Hindlimb muscle (tissue), 1 donor: ENCODE measurements around the gene PIGU. TPM values are rescaled to one million over a fixed set of nuclear protein-coding genes. Genes with fewer than 3 reads are reported as not detected.
"Not testable (repeated sequence)": the region's sequence is repeated elsewhere in the genome, so short reads cannot be mapped to it uniquely, and the experiment has no call there.

ENCODE experiments used
- DNase-seq: peaks from one replicate; pipeline ENCODE4 v3.0.0-alpha.2; 2013
- polyA plus RNA-seq: library from polyadenylated mRNA; unstranded; fragments of 120-200 nt; gene quantifications from one replicate; pipeline ENCODE4 v1.2.1, GENCODE V29; 2013; ENCODE audit not compliant: insufficient read length

The PIGU gene
- polyA plus RNA-seq, 1 donor = 21.9 TPM

- not testable (repeated sequence) for DNase-seq
These were observed 15.1 kb downstream of the PIGU start for GRCh38 chr20:34661811-34662210.

DNA sequence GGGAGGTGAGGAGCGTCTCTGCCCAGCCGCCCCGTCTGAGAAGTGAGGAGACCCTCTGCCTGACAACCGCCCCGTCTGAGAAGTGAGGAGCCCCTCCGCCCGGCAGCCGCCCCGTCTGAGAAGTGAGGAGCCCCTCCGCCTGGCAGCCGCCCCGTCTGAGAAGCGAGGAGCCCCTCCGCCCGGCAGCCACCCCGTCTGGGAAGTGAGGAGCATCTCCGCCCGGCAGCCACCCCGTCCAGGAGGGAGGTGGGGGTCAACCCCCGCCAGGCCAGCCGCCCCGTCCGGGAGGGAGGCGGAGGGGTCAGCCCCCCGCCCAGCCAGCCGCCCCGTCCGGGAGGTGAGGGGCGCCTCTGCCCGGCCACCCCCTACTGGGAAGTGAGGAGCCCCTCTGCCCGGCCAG is 18.2 kb downstream of the PIGU start:
- not testable (repeated sequence) for DNase-seq

DNA sequence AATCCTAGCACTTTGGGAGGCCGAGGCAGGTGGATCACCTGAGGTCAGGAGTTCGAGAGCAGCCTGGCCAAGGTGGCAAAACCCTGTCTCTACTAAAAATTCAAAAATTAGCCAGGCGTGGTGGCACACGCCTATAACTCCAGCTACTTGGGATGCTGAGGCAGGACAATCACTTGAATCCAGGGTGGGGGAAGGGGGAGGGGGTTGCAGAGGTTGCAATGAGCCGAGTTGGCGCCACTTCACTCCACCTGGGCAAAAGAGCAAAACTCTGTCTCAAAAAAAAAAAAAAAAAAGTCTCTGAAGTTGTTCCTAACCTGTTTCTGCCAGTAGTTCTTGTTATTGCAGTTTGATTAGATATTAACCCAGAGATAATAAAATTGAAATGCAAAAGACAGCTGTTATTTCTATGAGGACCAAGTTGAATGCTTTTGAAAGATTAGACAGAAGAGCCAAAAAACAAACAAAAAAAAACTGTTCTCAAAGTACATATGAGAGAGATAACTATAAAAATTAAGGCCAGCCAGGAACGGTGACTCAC is 22.6 kb downstream of the PIGU start:
- DNase-seq = no peak

GRCh38 chr20:34651200-34651599 is 25.7 kb downstream of the PIGU start:
- no peak for DNase-seq

- no peak for DNase-seq
These were observed 29.2 kb downstream of the PIGU start for GRCh38 chr20:34647737-34648136.

DNA sequence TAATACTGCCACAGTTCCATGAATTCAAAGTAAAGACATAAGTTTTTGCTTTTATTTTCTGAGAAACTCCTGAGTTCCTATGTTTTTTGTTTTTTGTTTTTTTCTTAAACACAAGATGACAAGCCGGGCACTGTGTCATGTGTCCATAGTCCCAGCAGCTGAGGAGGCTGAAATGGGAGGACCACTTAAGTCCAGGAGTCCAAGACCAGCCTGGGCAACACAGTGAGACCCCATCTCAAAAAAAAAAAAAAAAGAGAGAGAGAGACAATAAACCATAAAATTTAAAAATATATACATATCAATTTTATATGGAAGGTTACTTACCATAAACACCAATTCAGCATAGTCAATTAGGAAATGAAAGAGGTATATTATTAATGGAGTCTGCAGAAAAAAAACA is 31.9 kb downstream of the PIGU start:
- no peak for DNase-seq

- no peak for DNase-seq
These were observed 32.5 kb downstream of the PIGU start for GRCh38 chr20:34644345-34644744.

DNA sequence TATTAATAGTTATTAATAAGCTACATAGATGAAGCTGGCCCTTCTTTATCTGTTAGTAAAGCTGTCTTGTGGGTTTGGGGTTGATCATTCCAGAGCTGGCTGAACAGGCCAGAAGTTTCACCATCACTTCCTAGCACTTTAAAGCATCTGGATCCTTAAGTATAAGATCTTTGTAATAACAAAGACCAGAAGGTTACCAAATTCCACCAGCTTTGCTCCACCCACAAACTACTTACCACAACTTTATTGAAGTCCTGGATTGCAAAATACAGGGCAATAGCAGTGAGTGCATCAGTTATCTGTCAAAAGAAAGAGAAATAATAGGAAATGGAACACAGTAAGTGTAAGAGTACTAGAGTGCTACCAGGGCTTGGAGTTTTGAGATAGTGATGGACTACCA is 33.0 kb downstream of the PIGU start:
- no peak for DNase-seq

GRCh38 chr20:34642009-34642408 is 34.9 kb downstream of the PIGU start:
- DNase-seq = no peak

DNA sequence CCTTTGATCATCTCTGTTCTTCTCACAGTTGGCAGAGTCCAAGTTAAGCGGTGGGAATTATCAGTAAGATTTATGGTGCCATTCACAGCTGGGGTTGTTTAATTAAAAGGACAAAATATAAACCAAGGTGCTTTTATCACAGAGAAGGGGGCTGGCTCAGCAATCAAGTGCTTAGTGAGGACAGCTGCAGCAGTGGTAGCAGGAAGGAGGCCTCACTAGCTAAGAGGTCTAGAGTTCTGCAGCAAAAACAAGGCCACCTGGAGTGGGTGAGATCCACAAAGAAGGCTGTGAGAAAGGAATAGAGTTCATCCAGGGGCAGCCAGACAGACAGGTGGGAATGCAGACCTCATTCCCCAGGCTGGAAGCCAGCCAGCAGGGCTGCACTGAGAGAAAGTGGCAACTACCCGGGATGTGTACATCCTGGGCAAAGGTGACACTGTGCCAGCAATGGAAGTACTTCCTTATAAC is 37.1 kb downstream of the PIGU start:
- DNase-seq = no peak

DNA sequence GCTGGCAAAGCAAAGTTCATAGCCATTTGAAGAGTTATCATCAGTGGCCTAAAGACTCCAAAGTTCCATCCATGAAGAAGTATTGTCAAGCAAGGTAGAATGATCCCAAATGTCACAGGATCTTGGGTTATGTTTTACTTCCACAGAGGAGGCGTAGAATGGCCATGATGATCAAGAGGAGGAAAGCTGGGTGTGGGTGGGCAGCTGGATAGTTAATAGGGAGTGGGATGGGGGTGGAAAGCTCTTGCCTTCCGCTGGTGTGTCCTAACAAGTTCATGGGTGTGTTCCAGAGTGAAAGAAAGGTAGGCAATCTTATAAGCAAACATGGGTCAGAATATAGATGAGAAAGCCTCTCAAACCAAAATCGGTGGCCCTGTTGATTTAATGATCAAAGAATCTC is 38.4 kb downstream of the PIGU start:
- DNase-seq = no peak

GRCh38 chr20:34638039-34638292 is 38.9 kb downstream of the PIGU start:
- no peak for DNase-seq

DNA sequence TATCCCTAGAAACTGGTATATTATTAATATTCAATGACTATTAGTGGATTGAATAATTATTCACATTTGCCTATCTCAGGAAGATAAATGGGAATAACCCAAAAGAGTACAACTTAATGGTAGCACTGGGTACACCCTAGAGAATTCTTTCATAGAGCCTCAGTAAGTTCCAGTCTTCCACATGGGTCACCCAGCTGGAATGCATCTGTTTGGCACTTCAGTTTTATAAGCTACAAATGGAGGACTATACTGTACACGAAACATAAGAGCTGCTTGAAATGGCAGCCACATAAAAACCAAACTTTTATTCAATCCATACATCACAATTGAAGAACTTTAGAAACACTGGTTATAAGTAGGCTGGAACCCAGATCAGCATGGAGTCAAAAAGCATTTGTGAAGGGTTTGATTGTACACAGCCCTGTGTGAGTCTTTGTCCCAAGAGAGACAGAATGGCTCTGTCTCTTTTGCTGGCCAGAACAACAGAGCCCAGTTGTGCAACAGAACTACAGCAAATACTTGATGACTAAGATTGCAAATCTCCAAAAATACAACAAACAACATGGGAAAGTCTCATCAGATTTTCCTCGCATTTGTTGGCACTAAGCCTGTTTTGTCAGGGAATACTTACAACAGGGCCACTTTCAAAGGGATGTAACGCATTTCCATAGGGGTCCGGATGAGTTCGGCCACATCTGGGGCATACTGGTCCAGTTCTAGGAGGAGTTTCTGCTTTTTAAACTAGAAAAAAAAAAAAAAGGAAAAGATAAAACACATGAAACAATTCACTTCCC is 39.5 kb downstream of the PIGU start:
- DNase-seq = no peak

GRCh38 chr20:34636648-34637047 is 40.2 kb downstream of the PIGU start:
- no peak for DNase-seq

GRCh38 chr20:34634392-34634791 is 42.5 kb downstream of the PIGU start:
- DNase-seq = no peak

GRCh38 chr20:34632870-34633452 is 43.9 kb downstream of the PIGU start:
- DNase-seq = no peak

- DNase-seq = no peak
These were observed 47.0 kb downstream of the PIGU start for GRCh38 chr20:34629904-34630303.

DNA sequence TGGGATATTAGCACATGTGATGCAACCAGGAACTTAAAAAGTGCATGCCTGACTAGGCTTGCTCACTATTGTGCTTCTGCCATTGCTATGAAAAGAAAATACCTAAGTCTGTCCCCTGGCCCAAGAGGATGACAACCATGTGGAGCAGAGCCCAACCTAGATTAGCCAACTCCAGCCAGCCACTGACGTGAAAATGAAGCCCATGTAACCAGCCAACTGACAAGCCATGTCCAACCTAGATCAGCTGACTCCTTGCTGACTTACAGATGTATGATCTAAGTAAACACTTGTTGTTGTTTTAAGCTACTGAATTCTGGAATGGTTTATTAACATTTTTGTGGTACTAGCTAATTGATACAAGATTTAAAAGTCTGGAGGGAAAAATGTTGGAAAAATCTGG is 47.5 kb downstream of the PIGU start:
- DNase-seq = no peak

GRCh38 chr20:34628026-34628425 is 48.9 kb downstream of the PIGU start:
- no peak for DNase-seq

- DNase-seq = no peak
These were observed 49.4 kb downstream of the PIGU start for GRCh38 chr20:34627458-34627857.

GRCh38 chr20:34626992-34627391 is 49.9 kb downstream of the PIGU start:
- DNase-seq = no peak

DNA sequence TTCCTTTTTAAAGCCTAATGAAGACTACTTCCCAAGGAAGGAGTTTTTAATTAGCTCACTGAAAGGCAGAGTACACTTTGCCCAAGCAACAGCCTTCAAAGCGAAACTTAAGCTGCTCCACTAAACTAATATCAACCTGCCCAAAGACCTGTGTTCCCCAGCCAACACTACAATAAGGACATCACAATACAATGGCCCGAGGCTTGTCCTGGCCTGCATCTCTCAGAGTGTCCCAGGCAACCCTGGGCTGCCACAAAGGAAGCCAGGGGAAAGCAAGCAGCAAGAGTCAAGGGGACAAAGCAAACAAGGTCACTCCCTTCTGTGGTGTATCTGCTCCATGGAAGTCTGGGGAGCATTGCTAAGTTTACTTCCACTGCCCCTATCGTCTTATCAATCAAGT is 52.3 kb downstream of the PIGU start:
- no peak for DNase-seq

GRCh38 chr20:34622821-34623451 is 54.0 kb downstream of the PIGU start:
- DNase-seq = no peak
